ENCODE data around the gene SLC7A10.
"Not testable (repeated sequence)": the region's sequence is repeated elsewhere in the genome, so short reads cannot be mapped to it uniquely, and the experiment has no call there.

Gene SLC7A10

DNA sequence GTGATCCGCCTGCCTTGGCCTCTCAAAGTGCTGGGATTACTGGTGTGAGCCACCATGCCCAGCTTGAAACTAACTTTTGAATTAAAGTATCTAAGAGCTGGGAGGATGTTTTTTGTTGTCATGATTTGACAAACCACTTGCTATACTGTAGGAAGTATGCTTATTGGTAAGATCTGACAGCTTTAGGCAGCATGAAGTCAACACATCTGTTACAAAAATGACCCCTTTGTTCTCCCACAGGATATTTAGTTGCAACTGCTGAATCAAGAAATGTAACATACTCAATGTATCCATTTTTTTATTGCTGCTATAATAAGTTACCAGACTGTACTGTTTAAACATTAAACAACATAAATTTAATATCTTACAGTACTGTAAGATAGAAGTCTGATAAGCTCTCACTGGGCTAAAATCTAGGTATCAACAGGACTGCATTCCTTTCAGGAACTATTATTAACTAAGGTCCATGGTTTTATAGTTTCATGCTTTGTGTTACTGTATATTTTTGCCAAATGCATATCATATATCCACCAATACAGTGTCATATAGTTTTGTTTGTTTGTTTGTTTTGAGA, 54.3 kb downstream of the SLC7A10 start:
- no peak for DNase-seq

GRCh38 chr19:33168528-33168927, 57.1 kb downstream of the SLC7A10 start:
- DNase-seq: no peak

GRCh38 chr19:33167438-33167837, 58.2 kb downstream of the SLC7A10 start:
- no peak for DNase-seq

DNA sequence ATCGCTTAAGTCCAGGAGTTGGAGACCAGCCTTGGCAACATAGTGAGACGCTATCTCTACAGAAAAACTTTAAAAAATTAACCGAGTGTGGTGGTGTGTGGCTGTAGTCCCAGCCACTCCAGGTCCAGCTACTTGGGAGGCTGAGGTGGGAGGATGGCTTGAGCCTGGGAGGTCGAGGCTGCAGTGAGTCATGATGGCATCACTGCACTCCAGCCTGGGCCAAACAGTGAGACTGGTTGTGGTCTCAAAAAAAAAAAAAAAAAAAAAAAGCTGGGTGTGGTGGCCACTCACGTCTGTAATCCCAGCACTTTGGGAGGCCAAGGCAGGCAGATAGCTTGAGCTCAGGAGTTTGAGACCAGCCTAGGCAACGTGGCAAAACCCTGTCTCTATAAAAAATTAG, 59.6 kb downstream of the SLC7A10 start:
- not testable (repeated sequence) for DNase-seq

DNA sequence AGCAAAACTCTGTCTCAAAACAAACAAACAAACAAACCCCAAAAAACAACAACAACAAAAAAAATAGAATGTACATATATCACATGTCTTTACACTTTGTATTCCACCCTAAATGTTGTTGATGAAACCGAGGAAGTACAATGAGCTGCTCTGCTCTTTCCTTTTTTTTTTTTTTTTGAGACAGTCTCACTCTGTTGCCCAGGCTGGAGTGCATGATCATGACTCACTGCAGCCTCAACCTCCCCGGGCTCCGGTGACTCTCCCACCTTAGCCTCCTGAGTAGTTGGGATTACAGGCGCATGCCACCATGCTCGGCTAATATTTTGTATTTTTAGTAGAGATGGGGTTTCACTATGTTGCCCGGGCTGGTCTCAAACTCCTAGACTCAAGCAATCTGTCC, 62.2 kb downstream of the SLC7A10 start:
- DNase-seq: no peak

- no peak for DNase-seq
Observed at GRCh38 chr19:33161201-33161600, 64.4 kb downstream of the SLC7A10 start.

- no peak for DNase-seq
Observed at GRCh38 chr19:33159893-33160292, 65.8 kb downstream of the SLC7A10 start.

DNA sequence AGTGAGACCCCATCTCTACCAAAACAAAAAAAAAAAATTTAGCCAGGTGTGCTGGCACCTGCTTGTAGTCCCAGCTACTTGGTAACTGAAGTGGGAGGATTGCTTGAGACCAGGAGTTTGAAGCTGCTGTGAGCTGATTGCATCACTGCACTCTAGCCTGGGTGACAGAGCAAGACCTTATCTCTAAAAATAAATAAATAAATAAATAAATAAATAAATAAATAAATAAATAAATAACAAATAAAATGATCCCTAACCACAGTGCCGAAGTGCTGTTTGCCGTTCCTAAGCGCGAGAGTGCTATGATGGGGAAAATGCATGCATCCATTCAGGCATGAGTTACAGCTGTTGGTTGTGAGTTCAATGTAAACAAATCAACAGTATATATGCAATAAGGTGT, 66.5 kb downstream of the SLC7A10 start:
- DNase-seq: no peak

Measured in NCI-H1694 (cell line).